ENCODE data around the gene SLC9A9. TPM values are rescaled to one million over a fixed set of nuclear protein-coding genes. Genes with fewer than 3 reads are reported as not detected.

The SLC9A9 gene
- total RNA-seq, 1 experiment from 2014 or later, result not detected

DNA sequence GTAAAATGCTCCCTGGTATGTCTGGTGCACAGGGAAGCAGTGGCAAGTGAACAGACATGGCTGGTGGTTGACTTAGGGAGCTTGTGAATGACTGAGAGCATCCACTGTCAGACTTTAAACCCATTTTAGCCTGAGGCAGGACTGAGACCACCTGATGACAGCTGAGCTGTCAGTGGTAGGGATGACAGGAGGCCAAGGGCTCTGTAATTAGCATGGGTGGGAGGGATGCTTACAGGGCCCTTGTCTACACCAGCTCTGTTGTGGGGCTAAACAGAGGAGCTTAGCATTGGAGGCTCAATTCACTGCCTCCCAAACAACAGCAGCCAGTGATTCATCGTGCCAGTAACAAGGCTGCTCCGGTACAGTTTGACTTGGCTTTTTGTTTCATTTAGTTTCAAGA lies 559.3 kb downstream of the SLC9A9 start:
- ChIA-PET CTCF (no interaction called here), POLR2A (no interaction called here)
- no peaks in the 10 kb centered on the region for H3K9me3 Mint-ChIP-seq (ENCODE audit: unreplicated experiment)
- H3K4me1 Mint-ChIP-seq (ENCODE audit: low read depth, unreplicated experiment), result no peaks in the 10 kb centered on the region
- no peak for DNase-seq
- H3K27me3 ChIP-seq (replicated peaks; ENCODE audit: control insufficient read depth, insufficient read depth, low read length), result no peaks in the 10 kb centered on the region; the same call in 1 of the 2 replicates
- H3K36me3 ChIP-seq (ENCODE audit: control insufficient read depth, insufficient read depth, low read length), result no peaks in the 10 kb centered on the region
- BruUV-seq (replicated peaks), result no TSS peak
- H3K36me3 Mint-ChIP-seq (ENCODE audit: insufficient read depth, unreplicated experiment), result no peaks in the 10 kb centered on the region
- intact Hi-C loops (cut with micrococcal nuclease; ENCODE audit: unreplicated experiment), result no loop called here
- no peak overlapping the region for H3K4me3 Mint-ChIP-seq (ENCODE audit: unreplicated experiment)
- no peaks in the 10 kb centered on the region for H3K9me3 ChIP-seq
- no peaks in the 10 kb centered on the region for H3K4me1 ChIP-seq
- H3K27ac Mint-ChIP-seq (ENCODE audit: unreplicated experiment), result no peak overlapping the region
- H3K4me3 ChIP-seq (ENCODE audit: low read depth, low read length), result no peak overlapping the region
- TF ChIP-seq, protein P1, sequence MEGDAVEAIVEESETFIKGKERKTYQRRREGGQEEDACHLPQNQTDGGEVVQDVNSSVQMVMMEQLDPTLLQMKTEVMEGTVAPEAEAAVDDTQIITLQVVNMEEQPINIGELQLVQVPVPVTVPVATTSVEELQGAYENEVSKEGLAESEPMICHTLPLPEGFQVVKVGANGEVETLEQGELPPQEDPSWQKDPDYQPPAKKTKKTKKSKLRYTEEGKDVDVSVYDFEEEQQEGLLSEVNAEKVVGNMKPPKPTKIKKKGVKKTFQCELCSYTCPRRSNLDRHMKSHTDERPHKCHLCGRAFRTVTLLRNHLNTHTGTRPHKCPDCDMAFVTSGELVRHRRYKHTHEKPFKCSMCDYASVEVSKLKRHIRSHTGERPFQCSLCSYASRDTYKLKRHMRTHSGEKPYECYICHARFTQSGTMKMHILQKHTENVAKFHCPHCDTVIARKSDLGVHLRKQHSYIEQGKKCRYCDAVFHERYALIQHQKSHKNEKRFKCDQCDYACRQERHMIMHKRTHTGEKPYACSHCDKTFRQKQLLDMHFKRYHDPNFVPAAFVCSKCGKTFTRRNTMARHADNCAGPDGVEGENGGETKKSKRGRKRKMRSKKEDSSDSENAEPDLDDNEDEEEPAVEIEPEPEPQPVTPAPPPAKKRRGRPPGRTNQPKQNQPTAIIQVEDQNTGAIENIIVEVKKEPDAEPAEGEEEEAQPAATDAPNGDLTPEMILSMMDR (IDR thresholded peaks at IDR 0.05; ENCODE audit: insufficient read depth in 1 of 2, low read depth in 1 of 2, low read length in 1 of 2, severe bottlenecking in 1 of 2, unreplicated experiment in 1 of 2), result no peak
- H3K27me3 Mint-ChIP-seq (ENCODE audit: insufficient read depth, unreplicated experiment), result peaks cover 7% of the 10 kb centered on the region

DNA sequence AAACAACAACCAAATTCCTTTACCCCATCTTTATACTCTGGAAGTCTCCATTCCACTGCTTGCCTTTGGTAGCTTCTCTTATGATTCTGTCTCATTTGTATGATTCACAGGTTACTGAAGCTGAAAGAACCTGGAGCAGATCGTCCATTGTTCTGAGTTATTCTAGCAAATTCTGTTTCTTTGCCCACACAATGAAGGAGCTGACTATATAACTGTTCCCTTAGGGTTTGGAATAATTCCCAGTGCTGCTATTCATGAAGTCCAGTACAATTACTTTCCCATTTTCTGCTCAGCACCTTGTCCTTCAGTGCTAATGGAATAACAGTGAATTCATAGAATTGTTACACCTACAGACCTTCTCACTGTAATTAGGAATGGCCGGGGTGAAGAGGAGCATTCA lies 560.9 kb downstream of the SLC9A9 start:
- Histone ChIP-seq H3K27me3 (replicated peaks; ENCODE audit: control insufficient read depth, insufficient read depth, low read length) (no peaks in the 10 kb centered on the region; the same call in 1 of the 2 replicates), H3K9me3 (no peaks in the 10 kb centered on the region), H3K4me3 (ENCODE audit: low read depth, low read length) (no peak overlapping the region), H3K4me1 (no peaks in the 10 kb centered on the region), H3K36me3 (ENCODE audit: control insufficient read depth, insufficient read depth, low read length) (no peaks in the 10 kb centered on the region)
- H3K4me3 Mint-ChIP-seq (ENCODE audit: unreplicated experiment), result no peak overlapping the region
- H3K36me3 Mint-ChIP-seq (ENCODE audit: insufficient read depth, unreplicated experiment), result no peaks in the 10 kb centered on the region
- intact Hi-C loops (cut with micrococcal nuclease; ENCODE audit: unreplicated experiment), result no loop called here
- TF ChIP-seq, protein P1 (IDR thresholded peaks at IDR 0.05; ENCODE audit: insufficient read depth in 1 of 2, low read depth in 1 of 2, low read length in 1 of 2, severe bottlenecking in 1 of 2, unreplicated experiment in 1 of 2), result no peak
- no peaks in the 10 kb centered on the region for H3K9me3 Mint-ChIP-seq (ENCODE audit: unreplicated experiment)
- POLR2A ChIA-PET, result no interaction called here
- CTCF ChIA-PET, result no interaction called here
- H3K4me1 Mint-ChIP-seq (ENCODE audit: low read depth, unreplicated experiment), result no peaks in the 10 kb centered on the region
- peaks cover 7% of the 10 kb centered on the region for H3K27me3 Mint-ChIP-seq (ENCODE audit: insufficient read depth, unreplicated experiment)
- no peak for DNase-seq
- H3K27ac Mint-ChIP-seq (ENCODE audit: unreplicated experiment), result no peak overlapping the region
- BruUV-seq (replicated peaks), result no TSS peak

DNA sequence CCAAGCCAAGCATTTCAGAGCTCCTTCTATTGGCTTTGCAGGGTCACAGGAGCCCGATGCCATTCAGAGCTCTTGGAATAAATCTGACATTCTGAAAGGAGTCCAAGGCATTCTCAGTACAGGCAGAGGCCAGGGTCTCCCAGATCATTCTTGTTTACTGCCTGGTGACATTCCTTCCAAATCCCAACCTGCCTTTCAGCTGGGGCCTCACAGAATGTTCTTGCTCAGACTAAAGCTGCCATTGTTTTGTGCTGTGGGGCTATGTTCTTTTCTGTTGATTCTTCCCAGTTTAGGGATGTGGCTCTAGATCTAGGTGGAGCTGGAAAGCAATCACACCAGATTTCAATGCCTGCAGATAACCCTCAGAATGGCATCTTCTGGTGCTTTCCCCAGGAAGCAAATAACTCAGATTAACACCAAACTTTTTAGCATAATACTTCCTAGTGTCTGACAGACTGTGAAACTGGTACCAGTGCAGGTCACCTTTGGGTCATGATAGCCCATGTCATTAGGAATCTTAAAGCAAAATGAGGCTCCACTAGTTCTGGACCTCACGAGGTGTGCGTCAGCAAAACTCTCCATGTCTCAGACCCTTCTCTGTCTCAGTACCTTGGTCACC lies 561.8 kb downstream of the SLC9A9 start:
- H3K27me3 ChIP-seq (replicated peaks; ENCODE audit: control insufficient read depth, insufficient read depth, low read length), result no peaks in the 10 kb centered on the region; the same call in 1 of the 2 replicates
- no peaks in the 10 kb centered on the region for H3K9me3 ChIP-seq
- intact Hi-C loops (cut with micrococcal nuclease; ENCODE audit: unreplicated experiment), result no loop called here
- CTCF ChIA-PET, result no interaction called here
- Mint-ChIP-seq H3K27ac (ENCODE audit: unreplicated experiment) (no peak overlapping the region), H3K27me3 (ENCODE audit: insufficient read depth, unreplicated experiment) (peaks cover 7% of the 10 kb centered on the region), H3K36me3 (ENCODE audit: insufficient read depth, unreplicated experiment) (no peaks in the 10 kb centered on the region), H3K4me3 (ENCODE audit: unreplicated experiment) (no peak overlapping the region), H3K9me3 (ENCODE audit: unreplicated experiment) (no peaks in the 10 kb centered on the region), H3K4me1 (ENCODE audit: low read depth, unreplicated experiment) (no peaks in the 10 kb centered on the region)
- POLR2A ChIA-PET, result no interaction called here
- H3K36me3 ChIP-seq (ENCODE audit: control insufficient read depth, insufficient read depth, low read length), result no peaks in the 10 kb centered on the region
- H3K4me3 ChIP-seq (ENCODE audit: low read depth, low read length), result no peak overlapping the region
- TF ChIP-seq, protein P1 (IDR thresholded peaks at IDR 0.05; ENCODE audit: insufficient read depth in 1 of 2, low read depth in 1 of 2, low read length in 1 of 2, severe bottlenecking in 1 of 2, unreplicated experiment in 1 of 2), result no peak
- DNase-seq, result no peak
- no peaks in the 10 kb centered on the region for H3K4me1 ChIP-seq
- no TSS peak for BruUV-seq (replicated peaks)
